Stimulated activated CD4-positive, alpha-beta T cell treated with anti-CD3 and anti-CD28 coated beads, Interleukin-1b, Interleukin-23, amount 100 ng/mL, for 1 hour (primary cell): ENCODE results near the gene TPP2.

ENCODE experiments used
- DNase-seq, 2 donors: peaks; one replicate each; pipeline ENCODE4 v3.0.0-alpha.2; 2020; ENCODE audit warnings: low read depth in 2 of 2

The TPP2 gene

DNA sequence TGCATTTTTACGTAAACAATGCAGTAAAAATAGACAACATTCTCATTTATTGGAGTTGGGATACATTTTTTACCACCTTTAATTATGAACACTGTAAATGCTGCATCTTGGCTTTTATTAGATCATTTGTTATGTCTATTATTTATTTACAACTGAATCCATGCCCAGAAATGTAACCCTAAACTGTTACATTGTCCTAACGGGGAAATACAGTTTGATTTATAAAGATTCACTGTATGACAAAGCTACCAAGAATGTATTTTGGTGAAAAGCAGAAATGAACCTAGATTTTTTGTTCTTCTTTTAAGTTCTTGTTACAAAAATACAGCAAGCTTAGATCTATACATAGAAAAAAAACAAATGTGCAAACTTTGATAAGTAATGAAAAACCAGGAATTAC, 97.0 kb downstream of the TPP2 start:
- no peak for DNase-seq

DNA sequence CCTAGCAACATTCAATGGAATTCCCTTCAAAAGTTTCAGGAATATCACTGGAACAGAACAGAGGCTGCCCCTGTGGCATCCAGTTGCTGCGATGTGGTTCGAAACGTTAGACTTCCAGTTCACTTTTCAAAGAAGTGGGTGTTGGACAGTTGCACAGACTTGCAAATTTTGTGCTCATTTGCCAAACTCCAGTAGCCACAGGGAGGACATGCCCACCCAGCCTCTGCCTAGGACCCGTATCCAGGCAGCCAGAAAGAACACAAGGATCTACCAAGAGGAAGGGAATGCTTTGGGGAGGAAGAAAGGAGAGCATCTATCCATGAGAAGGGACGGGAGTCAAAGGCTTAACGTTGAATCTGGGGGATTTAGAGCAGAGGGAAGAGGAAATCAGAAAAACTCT, 98.2 kb downstream of the TPP2 start, which contains the start of gene METTL21C:
TSS of gene METTL21C (minus strand) at position 108 of the 400 bp plus-strand sequence. CDS start 546 bp downstream, outside the sequence.
- DNase-seq: no peak

DNA sequence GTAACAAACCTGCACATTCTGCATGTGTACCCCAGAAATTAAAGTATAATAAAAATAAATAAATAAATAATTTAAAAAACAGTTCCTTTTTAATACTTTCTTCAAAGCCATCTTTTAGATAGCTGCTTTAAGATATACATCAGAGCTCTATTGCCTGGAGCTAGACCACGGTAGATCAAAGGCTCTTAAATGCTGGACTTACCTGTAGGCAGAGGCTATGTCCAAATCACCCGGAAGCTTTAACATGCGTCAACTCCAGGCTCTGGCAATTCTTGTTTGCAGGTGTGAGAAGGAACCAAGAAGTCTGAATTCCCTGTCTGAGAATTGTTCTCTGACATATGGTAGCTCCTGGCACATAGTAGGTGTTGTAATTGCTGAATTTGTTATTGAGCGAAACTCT, 99.7 kb downstream of the TPP2 start:
- no peak for DNase-seq

DNA sequence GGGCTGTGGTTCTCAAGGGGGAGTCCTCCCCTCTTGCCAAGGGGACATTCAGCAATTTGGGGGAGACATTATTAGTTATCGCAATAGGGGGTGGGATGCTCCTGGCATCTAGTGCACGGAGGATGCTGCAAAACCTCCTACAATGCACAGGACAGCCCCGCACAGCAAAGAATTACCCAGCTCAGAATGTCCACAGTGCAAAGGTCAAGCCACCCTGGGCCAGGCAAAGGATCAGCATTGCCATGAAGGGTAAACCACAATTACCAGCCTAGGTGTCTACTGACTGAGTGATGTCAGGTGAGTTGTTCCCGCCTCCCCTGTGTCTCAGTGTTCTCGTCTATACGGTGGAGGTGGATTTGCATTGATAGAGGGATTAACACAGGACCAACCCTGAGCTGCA, 100.5 kb downstream of the TPP2 start:
- no peak for DNase-seq

DNA sequence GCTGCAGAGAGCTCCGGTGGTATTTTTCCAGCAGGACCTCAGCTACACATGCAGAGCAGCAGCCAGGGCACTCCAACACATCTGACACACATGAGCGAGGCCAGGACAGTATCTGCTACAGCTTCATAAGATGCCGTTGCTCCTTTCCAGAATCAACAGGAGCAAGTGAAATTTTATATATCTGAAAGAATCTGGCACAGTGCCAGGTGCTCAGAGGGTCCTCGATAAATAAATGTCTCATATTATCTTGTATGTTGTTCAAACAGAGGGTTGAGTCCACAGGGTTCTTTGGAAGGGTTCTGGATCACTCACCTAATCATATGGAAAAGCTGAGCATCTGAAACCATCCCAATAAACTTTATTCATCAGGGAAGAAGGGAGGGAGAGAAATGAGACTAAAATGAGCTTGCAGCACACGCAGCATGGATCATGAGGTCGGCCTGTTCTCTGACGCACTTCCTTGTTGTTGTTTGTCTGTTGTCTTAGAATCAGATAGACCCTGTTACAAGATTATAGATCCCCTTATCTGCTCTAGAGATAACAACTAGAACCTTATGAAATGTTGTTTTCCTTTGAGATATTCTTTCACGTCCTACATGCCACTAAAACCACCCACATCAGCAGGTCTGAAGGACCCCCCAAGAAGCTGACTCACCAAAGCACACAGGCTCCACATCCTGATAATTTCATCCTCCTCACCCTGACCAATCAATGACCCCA, 101.3 kb downstream of the TPP2 start:
- DNase-seq: no peak

DNA sequence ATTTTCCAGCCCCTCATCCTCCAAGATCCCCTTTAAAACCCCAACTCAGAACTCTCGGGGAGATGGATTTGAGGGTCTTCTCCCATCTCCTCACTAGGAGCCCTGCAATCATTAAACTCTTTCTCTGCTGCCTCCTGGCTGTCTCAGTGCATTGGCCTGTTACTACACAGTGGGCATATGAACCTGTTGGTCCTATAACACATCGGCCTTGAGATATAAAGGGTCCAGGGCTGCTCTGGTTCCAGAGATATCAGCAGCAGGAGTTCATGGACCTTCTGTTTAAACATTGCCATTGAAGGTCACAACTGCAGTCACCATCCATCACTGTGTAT, 101.8 kb downstream of the TPP2 start:
- DNase-seq: no peak

DNA sequence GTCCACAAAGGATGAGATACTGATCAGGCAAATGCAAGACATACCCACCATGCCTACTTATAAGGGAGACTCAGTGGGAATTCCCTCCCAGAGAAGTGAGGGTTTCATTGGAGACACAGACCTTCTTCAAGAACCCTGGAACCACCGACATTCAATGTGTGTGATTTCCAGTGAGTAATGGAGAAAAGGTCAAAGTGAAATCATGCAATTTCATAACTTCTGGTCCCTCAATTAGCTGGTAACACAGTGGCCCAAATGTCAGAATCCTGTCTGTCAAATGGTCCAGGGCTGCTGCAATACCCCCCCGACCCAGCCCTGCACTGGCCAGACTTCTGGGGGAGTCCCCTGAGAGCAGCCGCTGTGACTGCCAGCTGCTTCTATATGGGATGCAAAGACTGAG, 102.7 kb downstream of the TPP2 start:
- no peak for DNase-seq

DNA sequence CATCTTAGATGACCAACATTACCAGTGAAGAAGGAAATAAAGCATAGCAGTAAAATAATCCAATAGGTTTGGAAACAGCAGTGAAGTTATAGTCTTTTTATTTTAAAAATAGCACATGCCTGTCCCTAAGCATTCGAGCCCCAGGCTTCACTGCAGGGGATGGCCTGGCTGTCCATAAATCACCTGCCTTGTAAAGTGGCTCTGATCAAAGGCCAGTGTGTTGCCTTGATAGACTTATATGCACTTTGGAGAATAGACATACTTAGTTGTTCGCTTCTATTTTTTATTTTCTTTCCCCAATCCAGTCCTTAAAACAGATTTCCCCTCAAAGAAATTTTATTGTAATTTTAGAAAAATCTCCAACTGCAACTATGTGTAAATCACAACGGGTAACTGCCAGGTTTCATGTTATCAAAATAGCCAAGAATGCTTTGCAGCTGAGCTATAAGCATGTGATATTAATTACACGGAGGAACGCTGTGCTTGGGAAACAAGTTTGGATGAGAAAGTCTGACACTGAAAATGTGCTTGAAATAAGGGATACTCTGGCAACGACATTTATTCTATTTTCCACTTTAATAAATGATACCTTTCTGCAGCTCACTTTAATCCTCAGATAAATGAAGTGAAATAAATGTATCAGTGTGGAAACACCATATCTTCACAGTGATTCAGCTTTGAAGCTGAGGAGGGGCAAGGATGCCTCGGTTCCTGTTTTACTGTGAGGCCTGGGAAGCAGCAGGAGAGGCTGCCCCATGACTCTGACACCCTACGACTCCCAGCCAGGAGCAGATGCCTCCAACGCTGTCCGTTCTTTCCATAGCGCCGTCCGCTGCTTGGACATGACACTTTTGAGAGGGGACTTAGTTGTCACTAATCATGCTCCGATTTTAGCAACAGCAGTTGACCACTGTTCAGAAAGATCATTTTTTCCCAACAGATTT, 103.6 kb downstream of the TPP2 start:
- DNase-seq: no peak

DNA sequence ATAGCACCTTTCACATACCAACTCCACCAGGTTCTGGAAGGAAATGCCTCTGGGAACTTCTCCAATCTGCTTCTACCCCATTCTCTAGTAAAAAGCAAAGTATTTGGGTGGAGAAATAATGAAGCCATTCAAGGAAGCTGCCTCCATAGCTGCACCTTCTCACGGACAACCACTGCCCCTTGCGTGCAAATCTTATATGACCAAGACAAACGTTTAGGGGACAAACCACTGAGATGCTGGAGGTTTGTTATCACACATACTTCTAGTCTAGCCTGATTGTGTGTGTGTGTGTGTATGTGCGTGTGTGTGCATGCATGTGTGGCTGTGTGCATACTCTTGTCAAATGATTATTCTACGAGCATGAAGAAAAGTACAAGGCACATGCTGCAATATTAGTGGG, 104.5 kb downstream of the TPP2 start:
- DNase-seq: no peak

DNA sequence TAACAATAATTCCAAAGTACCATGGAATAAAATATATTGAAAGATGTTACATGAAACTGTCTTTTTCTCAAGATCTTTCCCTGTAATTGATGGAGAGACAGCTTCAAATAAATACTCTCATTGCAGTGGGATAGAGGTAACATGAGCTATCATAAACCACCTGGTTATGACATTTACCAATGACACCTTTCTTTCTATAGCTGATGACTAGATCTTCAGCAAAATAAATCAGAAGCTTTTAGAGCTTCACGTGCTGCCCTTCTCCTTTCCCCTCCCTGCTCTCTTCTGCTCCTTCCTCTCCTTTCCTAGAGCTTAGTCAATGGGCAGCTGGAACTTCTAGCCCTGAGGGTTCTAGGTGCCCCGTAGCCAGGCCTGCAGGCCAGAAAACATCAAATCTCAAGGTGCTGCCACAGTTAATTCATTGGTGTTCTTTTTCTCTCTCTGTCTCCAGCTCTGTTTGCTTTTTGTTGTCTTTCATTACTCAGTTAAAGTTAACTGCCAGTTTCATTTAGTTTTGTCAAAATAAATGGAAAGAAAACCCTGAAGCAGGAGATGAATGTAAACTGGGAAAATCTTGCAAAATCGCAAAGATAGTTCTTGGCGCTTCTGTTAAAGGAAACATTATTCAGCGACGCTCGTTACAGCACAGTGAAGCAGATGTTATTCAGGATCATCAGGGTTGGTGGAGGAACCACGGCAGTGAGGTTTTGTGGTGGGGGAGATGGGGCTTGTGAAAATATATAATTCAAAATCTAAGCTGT, 106.4 kb downstream of the TPP2 start:
- no peak for DNase-seq

DNA sequence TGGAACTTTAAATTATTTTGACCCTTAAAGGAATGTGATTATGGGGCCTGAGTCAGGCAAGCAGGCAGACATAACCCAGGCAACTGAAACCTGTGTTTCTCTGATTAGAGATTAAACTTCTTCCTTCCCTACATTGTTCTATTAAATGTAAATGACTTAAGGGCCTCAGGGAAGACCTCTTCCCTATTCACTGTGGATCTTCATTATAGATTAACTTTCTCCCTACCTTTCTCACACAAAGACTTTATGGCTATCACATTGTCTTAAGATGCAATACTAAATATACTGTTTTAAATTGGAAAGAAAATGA, 106.9 kb downstream of the TPP2 start:
- DNase-seq: no peak

DNA sequence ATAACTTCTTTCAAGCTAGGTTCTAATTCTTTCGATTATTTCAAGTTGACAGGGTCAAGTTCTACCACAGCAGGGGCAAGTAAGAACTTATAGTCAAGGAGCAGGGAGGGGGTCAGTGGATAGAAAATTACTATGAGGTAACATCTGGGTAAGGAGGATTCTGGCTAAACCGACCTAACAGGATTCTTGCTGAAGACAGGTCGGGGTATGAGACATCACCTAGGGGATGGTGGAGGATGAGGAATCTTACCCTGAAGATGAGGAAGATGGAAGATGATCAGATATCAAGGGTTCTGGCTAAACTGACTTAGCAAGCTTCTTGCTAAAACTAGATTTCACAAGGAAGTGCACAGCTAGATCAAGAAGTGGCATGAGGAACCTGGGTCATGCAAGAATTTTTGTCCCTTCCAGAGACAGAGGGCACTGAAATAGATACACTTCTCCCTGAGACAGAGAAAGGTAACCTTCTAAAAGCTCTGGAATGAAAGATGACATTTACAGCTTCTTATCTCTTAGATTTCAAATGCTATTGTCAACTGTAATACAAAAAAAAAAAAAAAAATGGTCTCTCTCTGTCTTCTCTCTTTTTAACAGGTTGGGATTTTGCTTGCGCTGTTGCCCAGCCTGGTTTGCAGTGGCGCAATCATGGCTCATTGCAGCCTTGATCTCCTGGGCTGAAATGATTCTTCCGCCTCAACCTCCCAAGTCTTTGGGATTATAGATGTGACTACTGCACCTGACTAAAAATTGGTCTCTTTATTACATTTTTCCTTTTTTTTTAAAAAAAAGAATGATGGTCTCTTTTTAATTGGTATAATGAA, 107.7 kb downstream of the TPP2 start:
- DNase-seq: no peak

DNA sequence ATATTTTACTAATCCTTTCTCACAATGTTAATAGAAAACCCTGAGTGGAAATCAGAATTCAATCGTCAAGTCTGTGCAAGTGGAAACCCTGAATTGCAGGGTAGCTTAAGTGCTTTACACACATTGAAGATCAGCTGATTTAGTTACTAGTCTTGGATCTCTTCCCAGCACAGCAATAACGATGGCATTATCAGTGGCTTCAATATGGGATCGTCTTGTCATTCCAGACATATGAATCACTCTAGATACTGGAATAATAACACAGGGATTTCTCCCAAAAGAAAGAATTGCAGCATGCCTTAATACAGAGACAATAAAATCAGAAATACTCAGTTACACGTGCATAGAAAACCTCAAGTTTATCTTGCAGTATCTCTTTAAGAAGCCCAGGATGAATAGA, 110.7 kb downstream of the TPP2 start:
- DNase-seq: no peak

DNA sequence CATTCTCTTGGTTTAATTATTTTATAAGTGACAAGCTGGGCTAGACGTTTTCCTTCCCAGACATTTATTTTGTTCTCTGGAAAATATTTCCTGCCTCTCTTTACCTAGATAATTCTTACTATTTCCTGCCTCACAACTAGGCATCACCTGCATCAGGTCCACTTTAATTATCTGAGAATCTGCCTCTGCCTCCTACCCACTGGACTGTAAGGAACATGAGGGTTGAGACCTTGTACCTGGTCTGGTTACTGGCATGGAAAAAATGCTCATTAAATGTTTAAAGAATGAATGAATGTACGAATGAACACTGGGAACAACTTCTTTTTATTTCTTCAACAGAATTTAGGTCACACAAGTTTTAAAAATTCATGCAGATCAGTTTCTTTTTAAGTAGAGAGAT, 111.4 kb downstream of the TPP2 start:
- no peak for DNase-seq

DNA sequence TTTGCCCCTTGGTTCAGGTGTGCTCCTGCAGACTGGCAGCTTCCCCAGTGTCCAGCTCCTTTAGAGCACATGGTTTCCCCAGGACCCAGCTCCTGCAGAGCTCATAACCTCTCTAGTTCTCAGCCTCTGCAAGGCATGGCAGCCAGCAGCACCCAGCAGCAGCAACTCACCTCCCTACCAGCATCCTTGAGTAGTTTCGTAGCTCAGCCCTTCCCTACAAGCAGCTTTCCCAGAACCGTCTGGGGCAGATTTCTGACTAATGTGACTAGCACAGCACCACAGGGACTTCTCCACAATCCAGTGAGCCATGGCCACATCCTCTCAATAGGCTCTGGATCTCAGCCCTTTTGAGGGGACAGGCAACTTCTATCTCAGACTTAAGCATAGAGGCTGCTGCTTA, 112.2 kb downstream of the TPP2 start:
- no peak for DNase-seq

DNA sequence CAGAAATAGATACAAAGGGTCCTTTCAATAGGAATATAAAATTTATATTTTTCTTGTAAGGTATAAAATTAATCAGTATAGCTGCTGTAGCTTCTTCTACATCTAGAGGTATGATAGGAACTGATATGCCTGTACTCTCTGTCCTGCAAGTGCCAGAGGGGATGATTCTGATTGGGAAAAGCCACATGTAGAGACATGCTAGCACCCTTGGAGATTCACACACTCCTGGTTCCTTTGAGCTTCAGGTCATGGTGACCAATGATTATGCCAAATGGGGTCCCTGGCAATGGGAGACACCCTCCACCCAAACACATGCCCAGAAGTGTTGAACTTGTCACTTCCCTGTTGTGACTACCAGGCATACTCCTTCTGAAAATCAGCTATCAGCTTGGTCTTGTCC, 112.8 kb downstream of the TPP2 start:
- DNase-seq: no peak

DNA sequence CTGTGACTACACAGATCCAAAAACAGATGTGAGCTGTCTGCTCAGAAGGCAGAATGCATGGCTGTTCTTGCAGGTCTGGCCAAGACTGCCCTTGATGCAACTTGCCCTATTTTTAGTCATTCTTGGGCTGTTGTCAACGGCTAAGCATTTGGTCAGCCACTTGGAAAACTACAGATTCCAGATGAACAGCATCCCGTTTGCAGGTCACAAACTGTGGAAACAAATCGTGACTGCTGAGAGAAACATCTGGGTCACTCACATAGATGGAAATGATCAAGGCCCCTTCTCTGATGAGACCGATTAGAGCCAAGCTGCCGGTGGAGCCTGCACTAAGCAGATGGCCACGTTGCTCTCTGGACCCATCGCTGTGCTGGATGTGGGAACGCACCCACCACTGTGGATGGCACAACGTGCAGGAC, 113.5 kb downstream of the TPP2 start:
- no peak for DNase-seq

DNA sequence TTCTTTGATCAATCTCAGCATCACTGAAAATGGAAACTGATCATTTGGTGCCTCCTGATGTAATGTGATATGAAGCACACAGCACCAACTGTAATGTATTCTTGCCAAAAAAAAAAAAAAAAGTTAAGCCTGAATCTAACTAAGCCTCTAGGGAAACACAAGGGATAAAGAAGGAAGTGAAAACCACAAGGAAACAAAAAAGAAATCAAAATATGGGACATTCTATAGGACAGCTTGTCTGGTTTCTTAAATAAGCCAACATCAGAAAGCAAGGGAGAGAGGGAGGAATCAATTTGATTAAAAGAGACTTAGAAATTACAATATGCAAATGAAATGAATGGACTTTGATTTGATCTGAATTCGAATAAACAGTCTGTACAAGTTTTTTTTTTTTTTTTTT, 118.7 kb downstream of the TPP2 start:
- no peak for DNase-seq

DNA sequence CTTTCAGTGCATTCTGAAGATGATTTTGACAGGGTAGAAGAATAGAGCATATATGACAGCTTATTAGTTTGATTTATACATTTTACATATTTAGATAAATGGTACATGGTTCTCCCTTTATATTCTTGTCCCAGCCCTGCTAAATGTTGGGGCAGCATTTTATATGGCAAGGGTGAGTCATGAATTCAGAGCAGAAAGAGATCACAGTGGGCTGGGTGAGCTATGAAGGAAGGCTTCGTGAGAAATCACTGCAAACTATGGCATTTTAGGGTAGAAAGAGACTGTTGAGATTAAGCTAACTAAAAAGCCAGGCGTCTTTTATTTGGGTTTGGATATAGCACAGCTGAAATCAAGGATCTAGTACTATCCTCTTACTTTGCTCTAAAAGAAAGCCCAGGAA, 122.0 kb downstream of the TPP2 start:
- DNase-seq: no peak

DNA sequence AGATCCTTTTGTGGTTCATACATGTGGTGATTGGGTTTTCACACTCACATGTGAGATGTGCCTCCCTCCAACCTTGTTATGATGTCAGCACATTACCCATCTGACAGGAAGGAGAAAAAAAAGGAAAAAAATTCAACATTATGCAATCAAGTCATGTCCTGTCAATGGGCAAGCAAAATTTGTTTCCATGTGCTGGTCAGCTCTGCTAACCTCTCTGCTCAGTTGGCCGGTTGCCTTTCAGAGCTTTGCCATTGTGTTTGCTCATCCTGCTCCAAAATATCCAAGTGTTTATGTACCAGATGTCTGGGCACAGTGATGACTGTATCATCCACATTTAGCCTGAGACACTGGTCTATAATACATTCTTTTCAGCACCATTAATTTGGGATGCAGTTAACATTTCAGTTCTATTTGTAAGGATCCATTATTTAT, 125.0 kb downstream of the TPP2 start:
- DNase-seq: no peak

DNA sequence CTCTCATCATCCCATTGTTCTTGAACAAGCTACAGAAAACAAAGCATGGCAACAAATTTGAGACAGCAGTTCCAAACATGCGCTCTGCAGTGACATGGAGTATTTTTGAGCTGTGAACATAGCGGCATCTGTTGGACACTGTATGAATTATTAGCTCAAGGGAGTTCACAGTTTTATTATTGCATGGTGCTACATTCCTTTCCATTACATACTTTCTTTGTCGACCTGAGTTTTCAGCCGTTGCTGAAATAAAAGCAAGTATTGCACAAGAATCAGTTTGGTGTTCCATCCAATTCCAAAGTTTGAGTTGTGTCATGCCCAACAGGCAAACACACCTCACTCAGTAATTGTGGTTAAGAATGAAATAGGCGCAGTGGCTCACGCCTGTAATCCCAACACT, 128.1 kb downstream of the TPP2 start:
- DNase-seq: no peak

DNA sequence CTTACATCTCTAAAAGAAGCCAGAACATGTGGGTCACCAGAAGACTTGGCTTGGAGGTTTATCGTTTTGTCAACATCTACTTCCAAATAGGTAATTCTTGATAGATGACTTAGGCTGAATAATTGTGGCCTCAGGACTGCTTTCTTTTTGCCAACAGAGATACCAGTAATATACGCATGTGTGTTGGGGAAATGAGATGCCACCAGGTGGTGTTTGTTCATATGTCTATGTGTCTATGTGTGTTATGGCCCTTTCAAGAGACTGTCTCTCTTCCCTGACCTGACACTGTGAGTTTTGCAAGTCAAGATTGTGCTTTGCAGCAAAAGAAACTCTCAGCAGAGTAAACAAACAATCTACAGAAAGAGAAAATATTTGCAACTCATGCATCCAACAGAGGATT, 129.6 kb downstream of the TPP2 start:
- no peak for DNase-seq
